ENCODE data around the gene KRT77.

DNA sequence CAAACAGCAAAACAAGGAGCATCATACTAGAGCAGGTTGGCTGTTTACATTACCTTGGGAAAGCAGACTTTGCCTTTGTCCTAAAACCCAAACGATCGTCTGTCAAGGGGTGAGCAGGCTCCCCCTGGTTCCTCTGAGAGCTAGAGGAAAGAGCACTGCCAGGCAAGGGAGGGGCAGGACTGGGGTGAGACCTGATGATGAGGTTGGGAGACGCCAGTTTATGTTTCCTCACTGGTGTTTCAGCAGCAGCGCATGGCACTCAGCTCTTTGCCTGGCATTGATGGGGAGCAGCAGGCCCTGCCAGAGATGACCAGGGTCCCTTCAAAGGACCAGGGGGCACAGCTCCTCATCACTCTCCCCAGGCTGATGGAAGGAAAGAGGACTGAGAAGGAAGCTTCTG, 43.4 kb downstream of the KRT77 start:
- TF ChIP-seq POLR2A (IDR thresholded peaks at IDR 0.05), result no peak
- no peak for TF ChIP-seq POLR2AphosphoS5 (IDR thresholded peaks at IDR 0.05)
- TF ChIP-seq, protein P1, sequence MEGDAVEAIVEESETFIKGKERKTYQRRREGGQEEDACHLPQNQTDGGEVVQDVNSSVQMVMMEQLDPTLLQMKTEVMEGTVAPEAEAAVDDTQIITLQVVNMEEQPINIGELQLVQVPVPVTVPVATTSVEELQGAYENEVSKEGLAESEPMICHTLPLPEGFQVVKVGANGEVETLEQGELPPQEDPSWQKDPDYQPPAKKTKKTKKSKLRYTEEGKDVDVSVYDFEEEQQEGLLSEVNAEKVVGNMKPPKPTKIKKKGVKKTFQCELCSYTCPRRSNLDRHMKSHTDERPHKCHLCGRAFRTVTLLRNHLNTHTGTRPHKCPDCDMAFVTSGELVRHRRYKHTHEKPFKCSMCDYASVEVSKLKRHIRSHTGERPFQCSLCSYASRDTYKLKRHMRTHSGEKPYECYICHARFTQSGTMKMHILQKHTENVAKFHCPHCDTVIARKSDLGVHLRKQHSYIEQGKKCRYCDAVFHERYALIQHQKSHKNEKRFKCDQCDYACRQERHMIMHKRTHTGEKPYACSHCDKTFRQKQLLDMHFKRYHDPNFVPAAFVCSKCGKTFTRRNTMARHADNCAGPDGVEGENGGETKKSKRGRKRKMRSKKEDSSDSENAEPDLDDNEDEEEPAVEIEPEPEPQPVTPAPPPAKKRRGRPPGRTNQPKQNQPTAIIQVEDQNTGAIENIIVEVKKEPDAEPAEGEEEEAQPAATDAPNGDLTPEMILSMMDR (IDR thresholded peaks at IDR 0.05), result no peak
- no peak for TF ChIP-seq EP300 (IDR thresholded peaks at IDR 0.05)

Measured in stomach (tissue), 4 donors.